MM.1S (cell line): ENCODE results near the gene MAMLD1.

ENCODE experiments used
- DNase-seq: peaks from one replicate; pipeline ENCODE4 v3.0.0-alpha.2; 2015
- H2AFZ ChIP-seq: fragments of 300-600 bp; sonication (generic); 2 replicates; pipeline ENCODE4 v1.6.0; 2016; ENCODE audit warnings: antibody characterized with exemption, low read length
- H3F3A ChIP-seq: fragments of 300-600 bp; sonication (generic); 2 replicates; pipeline ENCODE4 v1.6.1; 2016; ENCODE audit warnings: mild to moderate bottlenecking, antibody characterized with exemption, low read length, moderate library complexity, mixed read lengths; ENCODE audit not compliant: insufficient read depth
- H3K27ac ChIP-seq: fragments of 300-600 bp; sonication (generic); 2 replicates; pipeline ENCODE4 v1.5.1; 2016; ENCODE audit warnings: mild to moderate bottlenecking, low read length
- H3K27me3 ChIP-seq: fragments of 300-600 bp; sonication (generic); replicated peaks from 2 replicates; pipeline ENCODE4 v1.6.0; 2016; ENCODE audit warnings: low read length; ENCODE audit not compliant: insufficient read depth
- H3K36me3 ChIP-seq: fragments of 300-600 bp; sonication (generic); replicated peaks from 2 replicates; pipeline ENCODE4 v1.6.1; 2016; ENCODE audit warnings: mild to moderate bottlenecking, low read length, mixed read lengths; ENCODE audit not compliant: insufficient read depth
- H3K4me1 ChIP-seq: fragments of 300-600 bp; sonication (generic); 2 replicates; pipeline ENCODE4 v1.6.1; 2016; ENCODE audit warnings: low read length, mixed read lengths
- H3K4me2 ChIP-seq: fragments of 300-600 bp; sonication (generic); 2 replicates; pipeline ENCODE4 v1.6.0; 2016; ENCODE audit warnings: low read depth, low read length
- H3K4me3 ChIP-seq: fragments of 300-600 bp; sonication (generic); 2 replicates; pipeline ENCODE4 v1.5.1; 2016; ENCODE audit warnings: low read length, mixed read lengths
- H3K79me2 ChIP-seq: fragments of 300-600 bp; sonication (generic); 2 replicates; pipeline ENCODE4 v1.6.1; 2016; ENCODE audit warnings: mixed run types, low read length, mixed read lengths
- H3K9ac ChIP-seq: fragments of 300-600 bp; sonication (generic); 2 replicates; pipeline ENCODE4 v1.6.1; 2016; ENCODE audit warnings: low read length, mixed read lengths
- H3K9me2 ChIP-seq: fragments of 300-600 bp; sonication (generic); replicated peaks from 2 replicates; pipeline ENCODE4 v1.6.1; 2016; ENCODE audit warnings: mild to moderate bottlenecking, low read length, mixed read lengths; ENCODE audit not compliant: insufficient read depth
- H3K9me3 ChIP-seq: fragments of 300-600 bp; sonication (generic); replicated peaks from 2 replicates; pipeline ENCODE4 v1.6.1; 2016; ENCODE audit warnings: mild to moderate bottlenecking, low read length, mixed read lengths; ENCODE audit not compliant: insufficient read depth
- H4K20me1 ChIP-seq: fragments of 300-600 bp; sonication (generic); 2 replicates; pipeline ENCODE4 v1.6.1; 2016; ENCODE audit warnings: mild to moderate bottlenecking, low read length, moderate library complexity, mixed read lengths; ENCODE audit not compliant: insufficient read depth
- EZH2 ChIP-seq: fragments of 300-600 bp; sonication (generic); optimal IDR thresholded peaks from 2 replicates; pipeline ENCODE3; 2017; ENCODE audit warnings: low read depth, mild to moderate bottlenecking, antibody characterized with exemption, low read length, mixed read lengths
- EZH2phosphoT487 ChIP-seq: fragments of 300-600 bp; sonication (generic); IDR thresholded peaks from 2 replicates; pipeline ENCODE4 v1.6.1; 2018; ENCODE audit warnings: antibody characterized with exemption, low read length
- TF ChIP-seq, protein P1 (sequence below): fragments of 300-600 bp; sonication (generic); IDR thresholded peaks from 2 replicates; pipeline ENCODE4 v1.5.1; 2016; ENCODE audit warnings: antibody characterized with exemption, low read length, mixed read lengths

MAMLD1 gene

GRCh38 chrX:150514462-150514861 is 151.3 kb downstream of the MAMLD1 start:
- H3K4me1 ChIP-seq, result no peaks in the 10 kb centered on the region
- no peak overlapping the region for H3K4me2 ChIP-seq
- no peaks in the 10 kb centered on the region for H3K9me3 ChIP-seq
- TF ChIP-seq EZH2phosphoT487 (no peak), EZH2 (no peak)
- TF ChIP-seq, protein P1, sequence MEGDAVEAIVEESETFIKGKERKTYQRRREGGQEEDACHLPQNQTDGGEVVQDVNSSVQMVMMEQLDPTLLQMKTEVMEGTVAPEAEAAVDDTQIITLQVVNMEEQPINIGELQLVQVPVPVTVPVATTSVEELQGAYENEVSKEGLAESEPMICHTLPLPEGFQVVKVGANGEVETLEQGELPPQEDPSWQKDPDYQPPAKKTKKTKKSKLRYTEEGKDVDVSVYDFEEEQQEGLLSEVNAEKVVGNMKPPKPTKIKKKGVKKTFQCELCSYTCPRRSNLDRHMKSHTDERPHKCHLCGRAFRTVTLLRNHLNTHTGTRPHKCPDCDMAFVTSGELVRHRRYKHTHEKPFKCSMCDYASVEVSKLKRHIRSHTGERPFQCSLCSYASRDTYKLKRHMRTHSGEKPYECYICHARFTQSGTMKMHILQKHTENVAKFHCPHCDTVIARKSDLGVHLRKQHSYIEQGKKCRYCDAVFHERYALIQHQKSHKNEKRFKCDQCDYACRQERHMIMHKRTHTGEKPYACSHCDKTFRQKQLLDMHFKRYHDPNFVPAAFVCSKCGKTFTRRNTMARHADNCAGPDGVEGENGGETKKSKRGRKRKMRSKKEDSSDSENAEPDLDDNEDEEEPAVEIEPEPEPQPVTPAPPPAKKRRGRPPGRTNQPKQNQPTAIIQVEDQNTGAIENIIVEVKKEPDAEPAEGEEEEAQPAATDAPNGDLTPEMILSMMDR, result no peak
- H3K79me2 ChIP-seq, result no peaks in the 10 kb centered on the region
- no peaks in the 10 kb centered on the region for H3K9me2 ChIP-seq
- DNase-seq, result no peak
- H3K36me3 ChIP-seq, result no peaks in the 10 kb centered on the region
- no peaks in the 10 kb centered on the region for H3K27me3 ChIP-seq
- H2AFZ ChIP-seq, result no peak overlapping the region
- H4K20me1 ChIP-seq, result no peaks in the 10 kb centered on the region
- no peak overlapping the region for H3K4me3 ChIP-seq
- no peaks in the 10 kb centered on the region for H3F3A ChIP-seq
- no peak overlapping the region for H3K27ac ChIP-seq
- H3K9ac ChIP-seq, result no peak overlapping the region

GRCh38 chrX:150515801-150516200 is 152.7 kb downstream of the MAMLD1 start:
- no peaks in the 10 kb centered on the region for H3K36me3 ChIP-seq
- no peak overlapping the region for H3K9ac ChIP-seq
- H3K27me3 ChIP-seq, result no peaks in the 10 kb centered on the region
- H3K4me3 ChIP-seq, result no peak overlapping the region
- no peaks in the 10 kb centered on the region for H3K9me2 ChIP-seq
- no peak overlapping the region for H3K27ac ChIP-seq
- H3K4me2 ChIP-seq, result no peak overlapping the region
- no peaks in the 10 kb centered on the region for H3K79me2 ChIP-seq
- H3K4me1 ChIP-seq, result no peaks in the 10 kb centered on the region
- TF ChIP-seq, protein P1, result no peak
- no peak for TF ChIP-seq EZH2
- no peak for TF ChIP-seq EZH2phosphoT487
- no peak overlapping the region for H2AFZ ChIP-seq
- H3F3A ChIP-seq, result no peaks in the 10 kb centered on the region
- no peaks in the 10 kb centered on the region for H3K9me3 ChIP-seq
- no peak for DNase-seq
- no peaks in the 10 kb centered on the region for H4K20me1 ChIP-seq

GRCh38 chrX:150517303-150517910 is 154.3 kb downstream of the MAMLD1 start:
- no peak overlapping the region for H3K9ac ChIP-seq
- no peaks in the 10 kb centered on the region for H3K9me2 ChIP-seq
- no peaks in the 10 kb centered on the region for H3K4me1 ChIP-seq
- H2AFZ ChIP-seq, result no peak overlapping the region
- H3K9me3 ChIP-seq, result no peaks in the 10 kb centered on the region
- DNase-seq, result no peak
- H3K27ac ChIP-seq, result no peak overlapping the region
- no peaks in the 10 kb centered on the region for H3K27me3 ChIP-seq
- H3F3A ChIP-seq, result no peaks in the 10 kb centered on the region
- no peak overlapping the region for H3K4me3 ChIP-seq
- no peaks in the 10 kb centered on the region for H3K79me2 ChIP-seq
- H4K20me1 ChIP-seq, result no peaks in the 10 kb centered on the region
- no peaks in the 10 kb centered on the region for H3K36me3 ChIP-seq
- no peak overlapping the region for H3K4me2 ChIP-seq
- TF ChIP-seq, protein P1, result no peak
